NCI-H2227 treated with DMSO at 0.1 percent for 48 hours (cell line): ENCODE results near the gene TMEM62.

Experiments used
- DNase-seq: peaks from one replicate; lab custom pipeline; 2025; lab: John Stamatoyannopoulos, UW

TMEM62 gene

GRCh38 chr15:43232289-43232874 is 99.0 kb downstream of the TMEM62 start:
- no peak for DNase-seq
